ENCODE data around the gene MAP1LC3C.

DNA sequence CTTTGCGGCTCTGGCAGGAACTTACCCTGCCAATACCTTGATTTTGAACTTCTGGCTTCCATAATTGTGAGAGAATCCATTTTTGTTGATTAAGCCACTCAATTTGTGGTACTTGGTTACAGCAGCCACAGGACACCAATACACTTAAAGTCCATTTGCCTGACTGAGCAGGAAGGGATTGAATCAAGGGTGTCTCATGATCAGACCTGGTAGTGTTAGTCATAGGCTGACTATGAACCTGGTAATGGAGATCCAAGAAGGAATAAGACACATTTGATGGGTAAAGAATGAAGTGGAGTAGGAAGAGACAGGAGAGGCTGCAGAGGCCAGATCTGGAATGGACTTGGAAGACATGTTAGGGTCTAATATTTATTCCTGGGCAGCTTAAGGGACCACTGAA lies 31.2 kb upstream of the MAP1LC3C start:
- TF ChIP-seq, protein P1, sequence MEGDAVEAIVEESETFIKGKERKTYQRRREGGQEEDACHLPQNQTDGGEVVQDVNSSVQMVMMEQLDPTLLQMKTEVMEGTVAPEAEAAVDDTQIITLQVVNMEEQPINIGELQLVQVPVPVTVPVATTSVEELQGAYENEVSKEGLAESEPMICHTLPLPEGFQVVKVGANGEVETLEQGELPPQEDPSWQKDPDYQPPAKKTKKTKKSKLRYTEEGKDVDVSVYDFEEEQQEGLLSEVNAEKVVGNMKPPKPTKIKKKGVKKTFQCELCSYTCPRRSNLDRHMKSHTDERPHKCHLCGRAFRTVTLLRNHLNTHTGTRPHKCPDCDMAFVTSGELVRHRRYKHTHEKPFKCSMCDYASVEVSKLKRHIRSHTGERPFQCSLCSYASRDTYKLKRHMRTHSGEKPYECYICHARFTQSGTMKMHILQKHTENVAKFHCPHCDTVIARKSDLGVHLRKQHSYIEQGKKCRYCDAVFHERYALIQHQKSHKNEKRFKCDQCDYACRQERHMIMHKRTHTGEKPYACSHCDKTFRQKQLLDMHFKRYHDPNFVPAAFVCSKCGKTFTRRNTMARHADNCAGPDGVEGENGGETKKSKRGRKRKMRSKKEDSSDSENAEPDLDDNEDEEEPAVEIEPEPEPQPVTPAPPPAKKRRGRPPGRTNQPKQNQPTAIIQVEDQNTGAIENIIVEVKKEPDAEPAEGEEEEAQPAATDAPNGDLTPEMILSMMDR (conservative IDR thresholded peaks at IDR 0.05 in 1 of 2, IDR thresholded peaks at IDR 0.05 in 1 of 2; ENCODE audit: extremely low read depth in 1 of 2, insufficient read depth in 1 of 2, low read depth in 1 of 2, low read length in 2 of 2) = no peak
- TF ChIP-seq EZH2 (IDR thresholded peaks at IDR 0.05; ENCODE audit: borderline replicate concordance, low read length) = no peak

Measured in mammary epithelial cell (primary cell).